ENCODE measurements around the gene G6PD. TPM values are rescaled to one million over a fixed set of nuclear protein-coding genes. Genes with fewer than 3 reads are reported as not detected.

Gene G6PD
- total RNA-seq, 1 donor from 2014 or later = 86.4 TPM

GRCh38 chrX:154519389-154519788, 27.3 kb downstream of the G6PD start:
- DNase-seq (ENCODE audit: extremely low spot score in 2 of 2) = no peak
- intact Hi-C loops (cut with DNase I) = loop anchor here (5.0 kb wide), 1 partner anchor 42 kb away; the partner anchor contains the start of gene LAGE3
- Histone ChIP-seq H3K9me3 (no peaks in the 10 kb centered on the region), H3K27me3 (no peaks in the 10 kb centered on the region), H3K36me3 (no peaks in the 10 kb centered on the region), H3K4me3 (no peak overlapping the region), H3K27ac (no peak overlapping the region), H3K4me1 (no peaks in the 10 kb centered on the region)
- TF ChIP-seq CTCF (IDR thresholded peaks at IDR 0.05) (no peak), POLR2A (IDR thresholded peaks at IDR 0.05) (no peak), POLR2AphosphoS5 (IDR thresholded peaks at IDR 0.05; ENCODE audit: insufficient read depth in 1 of 2, low read depth in 1 of 2) (no peak)

GRCh38 chrX:154517101-154517781, 29.4 kb downstream of the G6PD start:
- DNase-seq (ENCODE audit: extremely low spot score in 2 of 2) = no peak
- intact Hi-C loops (cut with DNase I) = loop anchor here (5.0 kb wide), 1 partner anchor 40 kb away; the partner anchor contains the start of gene LAGE3

GRCh38 chrX:154516656-154517100, 30.0 kb downstream of the G6PD start:
- DNase-seq (ENCODE audit: extremely low spot score in 2 of 2) = no peak
- Histone ChIP-seq H3K36me3 (no peaks in the 10 kb centered on the region), H3K4me1 (no peaks in the 10 kb centered on the region), H3K9me3 (no peaks in the 10 kb centered on the region), H3K4me3 (peak overlapping the region; percentile 31 to 62), H3K27ac (peak overlapping the region; percentile 82), H3K27me3 (no peaks in the 10 kb centered on the region)
- TF ChIP-seq POLR2AphosphoS5 (IDR thresholded peaks at IDR 0.05; ENCODE audit: insufficient read depth in 1 of 2, low read depth in 1 of 2) = peak in 1 of 2 donors; percentile 12
- TF ChIP-seq CTCF (IDR thresholded peaks at IDR 0.05) = no peak
- intact Hi-C loops (cut with DNase I) = loop anchor here (5.0 kb wide), 1 partner anchor 39 kb away; the partner anchor contains the start of gene LAGE3

More at GRCh38 chrX:154517101-154517781, 29.4 kb downstream of the G6PD start:
- H3K27ac ChIP-seq = peak overlapping the region; percentile 82
- H3K4me1 ChIP-seq = no peaks in the 10 kb centered on the region
- TF ChIP-seq POLR2A (IDR thresholded peaks at IDR 0.05) (no peak), CTCF (IDR thresholded peaks at IDR 0.05) (no peak), POLR2AphosphoS5 (IDR thresholded peaks at IDR 0.05; ENCODE audit: insufficient read depth in 1 of 2, low read depth in 1 of 2) (no peak)
- H3K36me3 ChIP-seq = no peaks in the 10 kb centered on the region
- no peaks in the 10 kb centered on the region for H3K9me3 ChIP-seq
- peak overlapping the region; percentile 31 to 62 for H3K4me3 ChIP-seq
- H3K27me3 ChIP-seq = no peaks in the 10 kb centered on the region

GRCh38 chrX:154515966-154516655, 30.5 kb downstream of the G6PD start, which contains the start of gene FAM3A:
Gene FAM3A, minus strand, starts transcription at chrX:154516232. Its CDS starts 460 bp downstream, at chrX:154515772.
- intact Hi-C loops (cut with DNase I) = loop anchor here (5.0 kb wide), 1 partner anchor 39 kb away; the partner anchor contains the start of gene LAGE3
- Histone ChIP-seq H3K9me3 (no peaks in the 10 kb centered on the region), H3K27me3 (no peaks in the 10 kb centered on the region), H3K27ac (peak within 1 kb of the TSS; percentile 82), H3K4me3 (peak within 1 kb of the TSS; percentile 50 to 62), H3K36me3 (no peaks in the 10 kb centered on the region), H3K4me1 (no peaks in the 10 kb centered on the region)
- no peak for DNase-seq (ENCODE audit: extremely low spot score in 2 of 2)
- TF ChIP-seq CTCF (IDR thresholded peaks at IDR 0.05) = no peak
- peak in 1 of 2 donors; percentile 87 for TF ChIP-seq POLR2A (IDR thresholded peaks at IDR 0.05)
- TF ChIP-seq POLR2AphosphoS5 (IDR thresholded peaks at IDR 0.05; ENCODE audit: insufficient read depth in 1 of 2, low read depth in 1 of 2) = peak in 1 of 2 donors; percentile 89
